HEK293 (cell line): Measurements from ENCODE around the gene ESRRG.

Experiments used
- CTCF ChIA-PET: fragments of 350-600 bp; formaldehyde crosslinking; extraction: SDS; loops from one replicate; lab custom pipeline; 2021; ENCODE audit warnings: antibody characterized with exemption; lab: Yijun Ruan, JAX
- POLR2A ChIA-PET: fragments of 300-600 bp; formaldehyde crosslinking; extraction: SDS; loops from one replicate; lab custom pipeline; 2020; ENCODE audit warnings: antibody characterized with exemption, inconsistent platforms; lab: Yijun Ruan, JAX
- H3K27ac ChIP-seq: fragments of 200-500 bp; sonication (Bioruptor generic); 2 replicates; pipeline ENCODE4 v1.5.1; 2014; ENCODE audit warnings: low read depth, low read length, control low read depth, inconsistent platforms; ENCODE audit errors: extremely low read depth
- H3K36me3 ChIP-seq, 2 experiments: fragments of 200-500 bp in 1 of 2; sonication (Bioruptor generic) in 1 of 2; 1 replicate in 1 of 2; 2 replicates in 1 of 2; pipeline ENCODE4 v1.5.1; 2014 to 2017; ENCODE audit warnings: inconsistent platforms in 2 of 2, low read length in 2 of 2; ENCODE audit not compliant: control insufficient read depth in 2 of 2, insufficient read depth in 1 of 2
- H3K4me1 ChIP-seq: fragments of 200-500 bp; sonication (Bioruptor generic); 2 replicates; pipeline ENCODE4 v1.5.1; 2014; ENCODE audit warnings: mild to moderate bottlenecking, low read length, inconsistent platforms; ENCODE audit not compliant: control insufficient read depth, insufficient read depth
- H3K4me3 ChIP-seq: 2 replicates; pipeline ENCODE4 v1.5.1; 2011; ENCODE audit warnings: low read depth, mild to moderate bottlenecking, control low read depth, low read length, moderate library complexity
- H3K9me3 ChIP-seq: fragments of 200-500 bp; sonication (Bioruptor generic); 2 replicates; pipeline ENCODE4 v1.5.1; 2014; ENCODE audit warnings: low read depth, low read length, inconsistent platforms; ENCODE audit not compliant: control insufficient read depth, insufficient read depth
- FEZF1 ChIP-seq: fragments of 450-650 bp; formaldehyde crosslinking; IDR thresholded peaks from 2 replicates; pipeline ENCODE4 v1.5.1; 2016; ENCODE audit warnings: missing biosample characterization, missing genetic modification characterization
- HOXA7 ChIP-seq: sonication (generic); formaldehyde crosslinking; IDR thresholded peaks from 2 replicates; pipeline ENCODE4 v1.8.1; 2022; ENCODE audit warnings: missing genetic modification reagents, borderline replicate concordance
- HOXC10 ChIP-seq: sonication (generic); formaldehyde crosslinking; IDR thresholded peaks from 2 replicates; pipeline ENCODE4 v1.8.1; 2023; ENCODE audit warnings: mild to moderate bottlenecking, missing genetic modification reagents
- IKZF3 ChIP-seq: fragments of 450-650 bp; IDR thresholded peaks from 2 replicates; pipeline ENCODE4 v1.5.0; 2018; ENCODE audit warnings: missing biosample characterization, mild to moderate bottlenecking, missing genetic modification characterization, moderate library complexity
- KLF9 ChIP-seq: fragments of 450-650 bp; formaldehyde crosslinking; IDR thresholded peaks from 2 replicates; pipeline ENCODE4 v1.5.1; 2016; ENCODE audit warnings: missing biosample characterization, missing genetic modification characterization, low read depth
- OSR2 ChIP-seq: fragments of 450-650 bp; formaldehyde crosslinking; IDR thresholded peaks from 2 replicates; pipeline ENCODE4 v1.5.1; 2016; ENCODE audit warnings: missing biosample characterization, missing genetic modification characterization
- PRDM1 ChIP-seq: fragments of 450-650 bp; formaldehyde crosslinking; IDR thresholded peaks from 2 replicates; pipeline ENCODE4; 2016; ENCODE audit warnings: missing biosample characterization, missing genetic modification characterization
- RBAK ChIP-seq: fragments of 450-650 bp; formaldehyde crosslinking; IDR thresholded peaks from 2 replicates; pipeline ENCODE4 v1.5.1; 2016; ENCODE audit warnings: missing biosample characterization, missing genetic modification characterization
- SCRT2 ChIP-seq: fragments of 450-650 bp; formaldehyde crosslinking; IDR thresholded peaks from 2 replicates; pipeline ENCODE4 v1.5.1; 2016; ENCODE audit warnings: missing biosample characterization, missing genetic modification characterization
- SETDB1 ChIP-seq: IDR thresholded peaks from one replicate; pipeline ENCODE4 v1.6.1; 2017; ENCODE audit warnings: mild to moderate bottlenecking, low read length, moderate library complexity, mixed read lengths; ENCODE audit not compliant: insufficient read length
- TRIM28 ChIP-seq: IDR thresholded peaks from 2 replicates; pipeline ENCODE4 v1.6.1; 2011; ENCODE audit warnings: low read length, control low read depth, borderline replicate concordance
- ZBTB17 ChIP-seq: fragments of 450-650 bp; formaldehyde crosslinking; IDR thresholded peaks from 2 replicates; pipeline ENCODE4 v1.5.1; 2016; ENCODE audit warnings: missing biosample characterization, missing genetic modification characterization
- ZFP69B ChIP-seq: fragments of 450-650 bp; formaldehyde crosslinking; IDR thresholded peaks from 2 replicates; pipeline ENCODE4 v1.5.1; 2016; ENCODE audit warnings: missing biosample characterization, missing genetic modification characterization
- ZIC2 ChIP-seq: fragments of 450-650 bp; formaldehyde crosslinking; IDR thresholded peaks from 2 replicates; pipeline ENCODE4 v1.5.1; 2016; ENCODE audit warnings: missing biosample characterization, missing genetic modification characterization
- ZNF114 ChIP-seq: fragments of 450-650 bp; formaldehyde crosslinking; IDR thresholded peaks from 2 replicates; pipeline ENCODE4 v1.5.0; 2017; ENCODE audit warnings: missing biosample characterization, missing genetic modification characterization
- ZNF121 ChIP-seq: fragments of 450-650 bp; formaldehyde crosslinking; IDR thresholded peaks from 2 replicates; pipeline ENCODE4 v1.5.1; 2016; ENCODE audit warnings: missing biosample characterization, missing genetic modification characterization
- ZNF133 ChIP-seq: fragments of 450-650 bp; formaldehyde crosslinking; IDR thresholded peaks from 2 replicates; pipeline ENCODE4 v1.5.1; 2016; ENCODE audit warnings: missing biosample characterization, missing genetic modification characterization
- ZNF2 ChIP-seq: fragments of 450-650 bp; formaldehyde crosslinking; IDR thresholded peaks from 2 replicates; pipeline ENCODE4 v1.5.1; 2016; ENCODE audit warnings: missing biosample characterization, missing genetic modification characterization
- ZNF202 ChIP-seq: fragments of 450-650 bp; formaldehyde crosslinking; IDR thresholded peaks from 2 replicates; pipeline ENCODE4 v1.5.1; 2016; ENCODE audit warnings: missing biosample characterization, missing genetic modification characterization, borderline replicate concordance
- ZNF214 ChIP-seq: fragments of 450-650 bp; formaldehyde crosslinking; IDR thresholded peaks from 2 replicates; pipeline ENCODE4 v1.5.1; 2017; ENCODE audit warnings: missing biosample characterization, mild to moderate bottlenecking, missing genetic modification characterization, borderline replicate concordance
- ZNF221 ChIP-seq: fragments of 450-650 bp; formaldehyde crosslinking; IDR thresholded peaks from 2 replicates; pipeline ENCODE4 v1.5.1; 2017; ENCODE audit warnings: missing biosample characterization, missing genetic modification characterization, borderline replicate concordance
- ZNF23 ChIP-seq: fragments of 450-650 bp; formaldehyde crosslinking; IDR thresholded peaks from 2 replicates; pipeline ENCODE4 v1.5.1; 2016; ENCODE audit warnings: missing biosample characterization, missing genetic modification characterization, borderline replicate concordance
- ZNF239 ChIP-seq: fragments of 450-650 bp; formaldehyde crosslinking; IDR thresholded peaks from 2 replicates; pipeline ENCODE4 v1.5.1; 2016; ENCODE audit warnings: missing biosample characterization, missing genetic modification characterization
- ZNF280C ChIP-seq: fragments of 450-650 bp; formaldehyde crosslinking; IDR thresholded peaks from 2 replicates; pipeline ENCODE4 v1.5.1; 2016; ENCODE audit warnings: missing biosample characterization, missing genetic modification characterization
- ZNF433 ChIP-seq: fragments of 450-650 bp; formaldehyde crosslinking; IDR thresholded peaks from 2 replicates; pipeline ENCODE4 v1.5.1; 2016; ENCODE audit warnings: missing biosample characterization, missing genetic modification characterization, low read depth
- ZNF473 ChIP-seq: fragments of 450-650 bp; formaldehyde crosslinking; IDR thresholded peaks from 2 replicates; pipeline ENCODE4 v1.5.1; 2017; ENCODE audit warnings: missing biosample characterization, missing genetic modification characterization
- ZNF549 ChIP-seq: fragments of 450-650 bp; IDR thresholded peaks from 2 replicates; pipeline ENCODE4 v1.5.1; 2018; ENCODE audit warnings: missing biosample characterization, missing genetic modification characterization, mild to moderate bottlenecking, inconsistent platforms, moderate library complexity
- ZNF558 ChIP-seq: fragments of 450-650 bp; formaldehyde crosslinking; IDR thresholded peaks from 2 replicates; pipeline ENCODE4 v1.5.1; 2016; ENCODE audit warnings: missing biosample characterization, missing genetic modification characterization
- ZNF629 ChIP-seq: fragments of 450-650 bp; formaldehyde crosslinking; IDR thresholded peaks from 2 replicates; pipeline ENCODE4 v1.5.1; 2017; ENCODE audit warnings: missing biosample characterization, missing genetic modification characterization
- ZNF777 ChIP-seq: fragments of 450-650 bp; formaldehyde crosslinking; IDR thresholded peaks from 2 replicates; pipeline ENCODE4 v1.5.1; 2017; ENCODE audit warnings: missing biosample characterization, missing genetic modification characterization, borderline replicate concordance
- ZNF843 ChIP-seq: fragments of 450-650 bp; formaldehyde crosslinking; IDR thresholded peaks from 2 replicates; pipeline ENCODE4 v1.5.1; 2016; ENCODE audit warnings: missing biosample characterization, missing genetic modification characterization
- ZSCAN30 ChIP-seq: fragments of 450-650 bp; IDR thresholded peaks from 2 replicates; pipeline ENCODE4 v1.5.1; 2018; ENCODE audit warnings: missing biosample characterization, mild to moderate bottlenecking, missing genetic modification characterization, moderate library complexity
- ZSCAN5A ChIP-seq: fragments of 450-650 bp; formaldehyde crosslinking; IDR thresholded peaks from 2 replicates; pipeline ENCODE4 v1.5.1; 2016; ENCODE audit warnings: missing biosample characterization, missing genetic modification characterization
- ZXDB ChIP-seq: fragments of 450-650 bp; formaldehyde crosslinking; IDR thresholded peaks from 2 replicates; pipeline ENCODE4 v1.5.1; 2016; ENCODE audit warnings: missing biosample characterization, missing genetic modification characterization
- TF ChIP-seq, protein P1 (sequence below): fragments of 450-650 bp; formaldehyde crosslinking; IDR thresholded peaks from 2 replicates; pipeline ENCODE4 v1.5.1; 2016; ENCODE audit warnings: missing biosample characterization, missing genetic modification characterization, low read depth

The ESRRG gene

DNA sequence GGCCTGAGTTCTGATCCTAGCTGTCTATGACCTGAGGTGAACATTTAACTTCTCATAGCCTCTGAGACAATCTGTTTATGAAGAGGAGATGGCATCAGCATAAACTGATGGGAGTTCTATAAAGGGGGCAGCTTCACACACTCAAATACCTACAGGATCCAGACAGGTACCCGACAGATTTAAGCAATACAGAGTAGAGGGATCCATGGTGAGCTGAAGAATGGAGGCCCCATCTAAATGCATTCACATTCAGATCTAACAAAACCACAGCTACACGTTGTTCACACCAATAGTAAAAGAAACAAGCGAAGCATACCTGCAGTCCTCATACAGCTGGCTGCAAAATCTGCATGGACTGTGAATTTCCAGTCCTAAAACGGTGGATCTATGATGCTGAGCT is 48.7 kb upstream of the ESRRG start:
- H3K4me1 ChIP-seq: no peaks in the 10 kb centered on the region
- TF ChIP-seq ZSCAN5A (tag by site-specific recombination): no peak
- TF ChIP-seq ZNF23 (tag by site-specific recombination): no peak
- no peak for TF ChIP-seq ZNF777 (tag by site-specific recombination)
- no peak for TF ChIP-seq TRIM28
- no peak for TF ChIP-seq HOXC10 (CRISPR knock-in tag)
- TF ChIP-seq FEZF1 (tag by site-specific recombination): no peak
- no peak for TF ChIP-seq ZNF280C (tag by site-specific recombination)
- no peak for TF ChIP-seq ZNF114 (tag by site-specific recombination)
- TF ChIP-seq ZNF202 (tag by site-specific recombination): no peak
- TF ChIP-seq HOXA7 (CRISPR knock-in tag): no peak
- TF ChIP-seq ZNF433: no peak
- no peak for TF ChIP-seq ZNF843 (tag by site-specific recombination)
- no peak for TF ChIP-seq ZNF214 (tag by site-specific recombination)
- no peak for TF ChIP-seq ZNF133
- no peak for TF ChIP-seq ZIC2 (tag by site-specific recombination)
- TF ChIP-seq ZNF549: no peak
- no peak for TF ChIP-seq ZFP69B (tag by site-specific recombination)
- TF ChIP-seq ZNF239 (tag by site-specific recombination): no peak
- no peak for TF ChIP-seq SCRT2 (tag by site-specific recombination)
- POLR2A ChIA-PET: interaction anchor here (0.6 kb wide), 1 partner anchor 548 kb away, joined by 3 read pairs; no protein-coding TSS in a partner anchor
- no peak overlapping the region for H3K27ac ChIP-seq
- no peaks in the 10 kb centered on the region for H3K36me3 ChIP-seq
- H3K4me3 ChIP-seq: no peak overlapping the region
- CTCF ChIA-PET: interaction anchor here (0.6 to 1.0 kb wide), 2 partner anchors 999 to 1140 kb away, joined by 3 to 5 read pairs; no protein-coding TSS in a partner anchor
- H3K9me3 ChIP-seq: no peaks in the 10 kb centered on the region

DNA sequence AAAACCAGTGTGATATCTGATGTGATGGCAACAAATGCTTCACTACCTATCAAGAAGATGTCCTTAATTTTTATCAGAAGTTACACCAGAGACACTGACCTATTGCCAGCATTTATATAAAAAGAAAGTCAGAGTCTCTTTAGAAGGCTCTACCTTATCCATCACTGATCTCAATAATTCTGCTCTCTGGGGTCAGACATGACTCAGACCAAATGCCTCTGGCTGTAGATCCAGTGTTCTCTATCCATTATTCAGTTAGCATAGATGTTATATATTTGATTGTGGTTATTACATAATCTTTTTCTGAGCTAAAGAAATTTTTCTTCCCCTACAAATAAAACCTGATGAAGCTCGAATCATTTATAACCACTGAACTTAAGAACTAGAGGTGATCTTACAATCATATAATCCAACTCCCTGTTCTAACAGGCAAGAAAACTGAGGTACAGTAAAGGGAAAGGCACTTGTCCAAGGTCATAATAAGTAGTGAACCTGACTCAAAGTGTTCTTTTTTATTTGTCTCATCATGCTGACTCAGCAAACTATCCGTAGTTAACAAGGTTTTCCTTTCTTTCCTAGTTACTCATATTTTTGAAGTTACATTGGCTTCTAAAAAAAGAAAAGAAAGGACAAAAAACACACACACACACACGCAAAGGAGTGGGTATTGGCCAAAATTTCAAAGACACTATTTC is 43.6 kb upstream of the ESRRG start:
- H3K36me3 ChIP-seq: no peaks in the 10 kb centered on the region
- H3K9me3 ChIP-seq: no peaks in the 10 kb centered on the region
- H3K27ac ChIP-seq: no peak overlapping the region
- H3K4me1 ChIP-seq: no peaks in the 10 kb centered on the region
- ChIA-PET CTCF (interaction anchor here (0.6 kb wide), 1 partner anchor 952 kb away, joined by 3 read pairs; no protein-coding TSS in a partner anchor), POLR2A (no interaction called here)
- no peak overlapping the region for H3K4me3 ChIP-seq
- TF ChIP-seq, protein P1, sequence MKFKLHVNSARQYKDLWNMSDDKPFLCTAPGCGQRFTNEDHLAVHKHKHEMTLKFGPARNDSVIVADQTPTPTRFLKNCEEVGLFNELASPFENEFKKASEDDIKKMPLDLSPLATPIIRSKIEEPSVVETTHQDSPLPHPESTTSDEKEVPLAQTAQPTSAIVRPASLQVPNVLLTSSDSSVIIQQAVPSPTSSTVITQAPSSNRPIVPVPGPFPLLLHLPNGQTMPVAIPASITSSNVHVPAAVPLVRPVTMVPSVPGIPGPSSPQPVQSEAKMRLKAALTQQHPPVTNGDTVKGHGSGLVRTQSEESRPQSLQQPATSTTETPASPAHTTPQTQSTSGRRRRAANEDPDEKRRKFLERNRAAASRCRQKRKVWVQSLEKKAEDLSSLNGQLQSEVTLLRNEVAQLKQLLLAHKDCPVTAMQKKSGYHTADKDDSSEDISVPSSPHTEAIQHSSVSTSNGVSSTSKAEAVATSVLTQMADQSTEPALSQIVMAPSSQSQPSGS (tag by site-specific recombination): no peak
- TF ChIP-seq ZNF121 (tag by site-specific recombination) (no peak), RBAK (tag by site-specific recombination) (no peak), ZNF629 (tag by site-specific recombination) (no peak), SETDB1 (no peak), ZNF473 (no peak), ZNF558 (tag by site-specific recombination) (no peak), IKZF3 (tag by site-specific recombination) (no peak), ZXDB (tag by site-specific recombination) (no peak), ZNF221 (tag by site-specific recombination) (no peak), ZNF2 (tag by site-specific recombination) (no peak), ZBTB17 (tag by site-specific recombination) (no peak), PRDM1 (tag by site-specific recombination) (no peak), KLF9 (tag by site-specific recombination) (no peak), OSR2 (tag by site-specific recombination) (no peak), ZSCAN30 (tag by site-specific recombination) (no peak)
